K562 (cell line): ENCODE data around the gene MAP3K19. TPM values are rescaled to one million over a fixed set of nuclear protein-coding genes. Genes with fewer than 3 reads are reported as not detected.
A peak's percentile ranks its signal among the peaks of the same experiment; 100 is the strongest.

Experiments
- CBFB ChIP-seq: sonication (generic); formaldehyde crosslinking; IDR thresholded peaks from 2 replicates; pipeline ENCODE4 v1.4.0; 2020; ENCODE audit warnings: mild to moderate bottlenecking, missing genetic modification reagents
- FUS ChIP-seq: fragments of 200-400 bp; formaldehyde crosslinking; optimal IDR thresholded peaks from 2 replicates; pipeline ENCODE3; 2017; ENCODE audit warnings: low read depth, low read length
- GABPB2 ChIP-seq: fragments of 250-450 bp; sonication (Bioruptor Pico); conservative IDR thresholded peaks from 2 replicates; pipeline ENCODE4 v1.5.1; 2021; ENCODE audit warnings: mild to moderate bottlenecking
- KDM2B ChIP-seq: fragments of 250-450 bp; sonication (Bioruptor Pico); IDR thresholded peaks from 2 replicates; pipeline ENCODE4 v1.8.0; 2021; ENCODE audit warnings: mild to moderate bottlenecking, moderate library complexity
- KLF6 ChIP-seq: fragments of 250-450 bp; sonication (Bioruptor Pico); IDR thresholded peaks from 2 replicates; pipeline ENCODE4 v1.4.0; 2020; ENCODE audit warnings: mild to moderate bottlenecking, moderate library complexity, borderline replicate concordance
- LEF1 ChIP-seq: fragments of 450-650 bp; IDR thresholded peaks from 2 replicates; pipeline ENCODE4 v1.6.1; 2016; ENCODE audit warnings: mild to moderate bottlenecking
- MED1 ChIP-seq: sonication (generic); formaldehyde crosslinking; IDR thresholded peaks from 2 replicates; pipeline ENCODE4 v1.8.1; 2023; ENCODE audit warnings: missing genetic modification reagents, borderline replicate concordance
- RFX5 ChIP-seq: IDR thresholded peaks from 2 replicates; pipeline ENCODE4 v1.6.1; 2011; ENCODE audit warnings: low read depth, mild to moderate bottlenecking, improper control_type of control experiment, low read length
- ZEB2 ChIP-seq: fragments of 450-650 bp; IDR thresholded peaks from 2 replicates; pipeline ENCODE4 v1.6.1; 2016
- ZNF12 ChIP-seq: sonication (generic); formaldehyde crosslinking; IDR thresholded peaks from 2 replicates; pipeline ENCODE4 v1.4.0; 2020; ENCODE audit warnings: mild to moderate bottlenecking, missing genetic modification reagents
- ZNF124 ChIP-seq: sonication (generic); formaldehyde crosslinking; IDR thresholded peaks from 2 replicates; pipeline ENCODE4 v1.8.1; 2022; ENCODE audit warnings: missing genetic modification reagents
- ZNF3 ChIP-seq: fragments of 250-450 bp; sonication (Bioruptor Pico); IDR thresholded peaks from 2 replicates; pipeline ENCODE4 v1.5.0; 2021; ENCODE audit warnings: mild to moderate bottlenecking, moderate library complexity
- ZNF41 ChIP-seq: fragments of 250-450 bp; sonication (Bioruptor Pico); conservative IDR thresholded peaks from 2 replicates; pipeline ENCODE4 v1.4.0; 2020; ENCODE audit warnings: mild to moderate bottlenecking
- ZSCAN29 ChIP-seq: fragments of 450-650 bp; IDR thresholded peaks from 2 replicates; pipeline ENCODE4 v1.6.1; 2017
- polyA plus RNA-seq, 8 experiments: library from polyadenylated mRNA; depleted of rRNA in 4 of 8; stranded (reverse) in 5 of 8; unstranded in 3 of 8; fragments of >200 nt; fragmentation: Nextera tagmentation in 2 of 8; fragmentation: Illumina TruSeq in 1 of 8; extraction: Ambion mirVana in 2 of 8; extraction: Trizol in 1 of 8; gene quantifications; 2 replicates each; pipeline versions ENCODE4 v1.2.1 to v1.2.3, GENCODE V29; 2011 to 2014; ENCODE audit warnings: inconsistent platforms in 1 of 8, missing spikeins in 1 of 8
- total RNA-seq, 7 experiments: library from RNA; depleted of rRNA in 6 of 7; stranded (reverse); fragments of >200 nt in 6 of 7; fragmentation: Illumina TruSeq in 2 of 7; extraction: Trizol in 2 of 7; gene quantifications; 2 replicates each; pipeline versions ENCODE4 v1.2.1 to v1.2.3, GENCODE V29; 2011 to 2021; ENCODE audit warnings: low replicate concordance in 1 of 7
- TF ChIP-seq, protein P1 (sequence below): fragments of 250-450 bp; sonication (Bioruptor Pico); IDR thresholded peaks from 2 replicates; pipeline ENCODE4 v1.4.0; 2020
- TF ChIP-seq, protein P2 (sequence below): conservative IDR thresholded peaks from 2 replicates; pipeline ENCODE4 v1.6.1; 2011; ENCODE audit warnings: low read depth, mild to moderate bottlenecking, low read length; ENCODE audit not compliant: control insufficient read depth
- TF ChIP-seq, protein P3 (sequence below): fragments of 450-650 bp; formaldehyde crosslinking; IDR thresholded peaks from 2 replicates; pipeline ENCODE4 v1.4.0; 2022; ENCODE audit warnings: mild to moderate bottlenecking, moderate library complexity
- TF ChIP-seq, protein P4 (sequence below): fragments of 250-450 bp; sonication (Bioruptor Pico); IDR thresholded peaks from 2 replicates; pipeline ENCODE4 v1.9.0; 2021; ENCODE audit warnings: mild to moderate bottlenecking, inconsistent platforms

MAP3K19 gene
- total and polyA plus RNA-seq, 9 of the 15 experiments (the other 6 are each of a cell fraction or from before 2014, with no cell fraction given): 0.29 TPM; not detected in 8

DNA sequence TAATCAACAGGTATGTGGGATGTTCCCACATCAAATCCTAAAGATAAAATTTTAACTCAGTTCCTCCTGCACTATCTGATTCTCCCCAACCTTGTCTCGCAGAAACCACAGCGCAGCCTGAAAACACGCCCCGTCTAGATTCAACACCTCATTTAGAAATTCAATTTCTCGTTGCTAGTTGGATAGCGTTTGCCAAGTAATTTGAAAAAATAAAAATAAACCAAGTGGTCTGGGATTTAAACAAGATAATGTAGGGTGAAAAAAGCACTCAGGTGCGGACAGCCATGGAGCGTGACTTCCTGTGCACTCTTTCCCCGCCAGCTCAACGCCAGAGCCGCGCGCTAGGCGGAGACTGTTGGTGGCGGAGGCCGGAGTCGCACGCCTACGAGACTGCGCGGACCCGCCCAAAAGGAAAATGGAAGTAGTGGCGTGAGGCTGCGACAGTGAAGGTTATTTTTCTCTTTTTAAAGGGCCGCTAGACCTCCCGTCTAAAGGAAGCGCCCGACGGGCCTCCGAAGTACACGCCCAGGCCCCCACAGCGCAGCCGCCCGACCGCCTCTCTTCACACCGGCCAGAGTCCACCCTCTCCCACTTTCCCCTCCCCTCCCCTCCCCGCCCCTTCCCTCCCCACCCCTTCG is 129.2 kb downstream of the MAP3K19 start (continued):
- no peak for TF ChIP-seq GABPB2 (CRISPR knock-in tag)
- TF ChIP-seq, protein P1, sequence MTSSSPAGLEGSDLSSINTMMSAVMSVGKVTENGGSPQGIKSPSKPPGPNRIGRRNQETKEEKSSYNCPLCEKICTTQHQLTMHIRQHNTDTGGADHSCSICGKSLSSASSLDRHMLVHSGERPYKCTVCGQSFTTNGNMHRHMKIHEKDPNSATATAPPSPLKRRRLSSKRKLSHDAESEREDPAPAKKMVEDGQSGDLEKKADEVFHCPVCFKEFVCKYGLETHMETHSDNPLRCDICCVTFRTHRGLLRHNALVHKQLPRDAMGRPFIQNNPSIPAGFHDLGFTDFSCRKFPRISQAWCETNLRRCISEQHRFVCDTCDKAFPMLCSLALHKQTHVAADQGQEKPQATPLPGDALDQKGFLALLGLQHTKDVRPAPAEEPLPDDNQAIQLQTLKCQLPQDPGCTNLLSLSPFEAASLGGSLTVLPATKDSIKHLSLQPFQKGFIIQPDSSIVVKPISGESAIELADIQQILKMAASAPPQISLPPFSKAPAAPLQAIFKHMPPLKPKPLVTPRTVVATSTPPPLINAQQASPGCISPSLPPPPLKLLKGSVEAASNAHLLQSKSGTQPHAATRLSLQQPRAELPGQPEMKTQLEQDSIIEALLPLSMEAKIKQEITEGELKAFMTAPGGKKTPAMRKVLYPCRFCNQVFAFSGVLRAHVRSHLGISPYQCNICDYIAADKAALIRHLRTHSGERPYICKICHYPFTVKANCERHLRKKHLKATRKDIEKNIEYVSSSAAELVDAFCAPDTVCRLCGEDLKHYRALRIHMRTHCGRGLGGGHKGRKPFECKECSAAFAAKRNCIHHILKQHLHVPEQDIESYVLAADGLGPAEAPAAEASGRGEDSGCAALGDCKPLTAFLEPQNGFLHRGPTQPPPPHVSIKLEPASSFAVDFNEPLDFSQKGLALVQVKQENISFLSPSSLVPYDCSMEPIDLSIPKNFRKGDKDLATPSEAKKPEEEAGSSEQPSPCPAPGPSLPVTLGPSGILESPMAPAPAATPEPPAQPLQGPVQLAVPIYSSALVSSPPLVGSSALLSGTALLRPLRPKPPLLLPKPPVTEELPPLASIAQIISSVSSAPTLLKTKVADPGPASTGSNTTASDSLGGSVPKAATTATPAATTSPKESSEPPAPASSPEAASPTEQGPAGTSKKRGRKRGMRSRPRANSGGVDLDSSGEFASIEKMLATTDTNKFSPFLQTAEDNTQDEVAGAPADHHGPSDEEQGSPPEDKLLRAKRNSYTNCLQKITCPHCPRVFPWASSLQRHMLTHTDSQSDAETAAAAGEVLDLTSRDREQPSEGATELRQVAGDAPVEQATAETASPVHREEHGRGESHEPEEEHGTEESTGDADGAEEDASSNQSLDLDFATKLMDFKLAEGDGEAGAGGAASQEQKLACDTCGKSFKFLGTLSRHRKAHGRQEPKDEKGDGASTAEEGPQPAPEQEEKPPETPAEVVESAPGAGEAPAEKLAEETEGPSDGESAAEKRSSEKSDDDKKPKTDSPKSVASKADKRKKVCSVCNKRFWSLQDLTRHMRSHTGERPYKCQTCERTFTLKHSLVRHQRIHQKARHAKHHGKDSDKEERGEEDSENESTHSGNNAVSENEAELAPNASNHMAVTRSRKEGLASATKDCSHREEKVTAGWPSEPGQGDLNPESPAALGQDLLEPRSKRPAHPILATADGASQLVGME: no peak
- TF ChIP-seq ZNF3: no peak
- TF ChIP-seq, protein P2, sequence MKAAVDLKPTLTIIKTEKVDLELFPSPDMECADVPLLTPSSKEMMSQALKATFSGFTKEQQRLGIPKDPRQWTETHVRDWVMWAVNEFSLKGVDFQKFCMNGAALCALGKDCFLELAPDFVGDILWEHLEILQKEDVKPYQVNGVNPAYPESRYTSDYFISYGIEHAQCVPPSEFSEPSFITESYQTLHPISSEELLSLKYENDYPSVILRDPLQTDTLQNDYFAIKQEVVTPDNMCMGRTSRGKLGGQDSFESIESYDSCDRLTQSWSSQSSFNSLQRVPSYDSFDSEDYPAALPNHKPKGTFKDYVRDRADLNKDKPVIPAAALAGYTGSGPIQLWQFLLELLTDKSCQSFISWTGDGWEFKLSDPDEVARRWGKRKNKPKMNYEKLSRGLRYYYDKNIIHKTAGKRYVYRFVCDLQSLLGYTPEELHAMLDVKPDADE: no peak
- no peak for TF ChIP-seq RFX5
- TF ChIP-seq KLF6 (CRISPR knock-in tag): peak; percentile 64; the same call in 1 of the 2 replicates
- TF ChIP-seq, protein P3, sequence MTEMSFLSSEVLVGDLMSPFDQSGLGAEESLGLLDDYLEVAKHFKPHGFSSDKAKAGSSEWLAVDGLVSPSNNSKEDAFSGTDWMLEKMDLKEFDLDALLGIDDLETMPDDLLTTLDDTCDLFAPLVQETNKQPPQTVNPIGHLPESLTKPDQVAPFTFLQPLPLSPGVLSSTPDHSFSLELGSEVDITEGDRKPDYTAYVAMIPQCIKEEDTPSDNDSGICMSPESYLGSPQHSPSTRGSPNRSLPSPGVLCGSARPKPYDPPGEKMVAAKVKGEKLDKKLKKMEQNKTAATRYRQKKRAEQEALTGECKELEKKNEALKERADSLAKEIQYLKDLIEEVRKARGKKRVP: no peak
- TF ChIP-seq ZNF124 (CRISPR knock-in tag): no peak
- no peak for TF ChIP-seq ZSCAN29
- TF ChIP-seq FUS: no peak
- no peak for TF ChIP-seq ZNF12 (CRISPR knock-in tag)
- 0 out of 2 replicates have a peak, but pooled peaks have one; percentile 54 for TF ChIP-seq ZEB2
- TF ChIP-seq LEF1: peak; percentile 40; the same call in 1 of the 2 replicates
- TF ChIP-seq, protein P4, sequence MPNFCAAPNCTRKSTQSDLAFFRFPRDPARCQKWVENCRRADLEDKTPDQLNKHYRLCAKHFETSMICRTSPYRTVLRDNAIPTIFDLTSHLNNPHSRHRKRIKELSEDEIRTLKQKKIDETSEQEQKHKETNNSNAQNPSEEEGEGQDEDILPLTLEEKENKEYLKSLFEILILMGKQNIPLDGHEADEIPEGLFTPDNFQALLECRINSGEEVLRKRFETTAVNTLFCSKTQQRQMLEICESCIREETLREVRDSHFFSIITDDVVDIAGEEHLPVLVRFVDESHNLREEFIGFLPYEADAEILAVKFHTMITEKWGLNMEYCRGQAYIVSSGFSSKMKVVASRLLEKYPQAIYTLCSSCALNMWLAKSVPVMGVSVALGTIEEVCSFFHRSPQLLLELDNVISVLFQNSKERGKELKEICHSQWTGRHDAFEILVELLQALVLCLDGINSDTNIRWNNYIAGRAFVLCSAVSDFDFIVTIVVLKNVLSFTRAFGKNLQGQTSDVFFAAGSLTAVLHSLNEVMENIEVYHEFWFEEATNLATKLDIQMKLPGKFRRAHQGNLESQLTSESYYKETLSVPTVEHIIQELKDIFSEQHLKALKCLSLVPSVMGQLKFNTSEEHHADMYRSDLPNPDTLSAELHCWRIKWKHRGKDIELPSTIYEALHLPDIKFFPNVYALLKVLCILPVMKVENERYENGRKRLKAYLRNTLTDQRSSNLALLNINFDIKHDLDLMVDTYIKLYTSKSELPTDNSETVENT (CRISPR knock-in tag): peak; percentile 60; the same call in 1 of the 2 replicates
- TF ChIP-seq ZNF41 (CRISPR knock-in tag): no peak
- TF ChIP-seq MED1 (CRISPR knock-in tag): no peak
- no peak for TF ChIP-seq CBFB
- TF ChIP-seq KDM2B (CRISPR knock-in tag): no peak
